ENCODE measurements around the gene KRTAP5-5.
"Not testable (repeated sequence)": the region's sequence is repeated elsewhere in the genome, so short reads cannot be mapped to it uniquely, and the experiment has no call there.

Gene KRTAP5-5

DNA sequence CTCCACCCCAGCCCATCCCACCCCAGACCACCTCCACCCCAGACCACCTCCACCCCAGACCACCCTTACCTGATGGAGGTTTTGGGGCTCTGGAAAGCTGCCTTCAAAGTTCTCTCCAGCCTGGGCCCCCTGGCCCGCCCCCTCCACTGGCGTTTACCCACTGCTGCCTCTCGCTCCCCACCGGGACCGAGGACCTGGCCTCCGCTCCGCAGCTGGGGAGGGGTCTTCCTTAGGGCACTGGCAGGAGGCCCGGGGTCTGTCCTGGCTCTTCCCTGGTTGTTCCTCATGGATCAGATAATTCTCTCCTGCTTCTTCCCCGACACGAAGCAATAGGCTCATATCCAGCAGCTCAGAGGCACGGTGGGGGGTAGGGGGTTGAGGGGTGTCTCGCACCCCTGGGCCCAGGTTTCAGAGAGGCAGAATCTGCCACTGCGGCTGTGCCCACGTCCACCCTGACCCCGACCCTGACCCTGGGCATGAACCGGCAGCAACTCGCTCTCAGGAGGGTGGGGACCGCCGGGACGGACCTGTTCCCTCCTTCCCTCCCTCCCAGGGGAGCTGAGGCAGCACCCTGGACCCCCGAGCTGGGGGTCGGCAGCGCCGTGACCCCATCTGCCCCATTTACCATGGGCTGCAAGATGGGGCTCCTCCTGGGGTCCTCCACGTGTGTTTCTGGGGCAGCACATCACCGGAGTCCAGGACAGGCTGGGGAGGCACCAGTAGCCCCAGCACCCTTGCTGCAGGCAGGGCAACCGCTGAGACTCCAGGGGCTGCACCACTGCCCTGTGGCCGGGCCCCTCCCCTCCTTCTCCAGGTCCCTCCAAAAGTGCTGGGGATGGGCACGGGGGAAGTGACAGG lies 12.9 kb downstream of the KRTAP5-5 start:
- H3K4me3 Mint-ChIP-seq: no peak overlapping the region
- H3K36me3 Mint-ChIP-seq: no peaks in the 10 kb centered on the region
- H3K4me1 Mint-ChIP-seq: peaks cover 2% of the 10 kb centered on the region
- no peak overlapping the region for H3K27ac Mint-ChIP-seq
- H3K27me3 Mint-ChIP-seq: peaks cover 10% of the 10 kb centered on the region
- no peaks in the 10 kb centered on the region for H3K9me3 Mint-ChIP-seq
- ATAC-seq (ENCODE audit: low read depth): no peak
- no peak for DNase-seq (ENCODE audit: low spot score in 2 of 2)

- ATAC-seq (ENCODE audit: low read depth) (no peak), DNase-seq (ENCODE audit: low spot score in 2 of 2) (no peak)
- H3K4me1 Mint-ChIP-seq: peaks cover 2% of the 10 kb centered on the region
- no peak overlapping the region for H3K4me3 Mint-ChIP-seq
- peaks cover 10% of the 10 kb centered on the region for H3K27me3 Mint-ChIP-seq
- H3K27ac Mint-ChIP-seq: no peak overlapping the region
- H3K36me3 Mint-ChIP-seq: no peaks in the 10 kb centered on the region
- H3K9me3 Mint-ChIP-seq: no peaks in the 10 kb centered on the region
Measured at GRCh38 chr11:1643146-1643690, 13.6 kb downstream of the KRTAP5-5 start.

GRCh38 chr11:1644601-1645356 lies 15.2 kb downstream of the KRTAP5-5 start:
- H3K27me3 Mint-ChIP-seq: peaks cover 8% of the 10 kb centered on the region
- no peaks in the 10 kb centered on the region for H3K36me3 Mint-ChIP-seq
- peaks cover 2% of the 10 kb centered on the region for H3K4me1 Mint-ChIP-seq
- no peaks in the 10 kb centered on the region for H3K9me3 Mint-ChIP-seq
- H3K27ac Mint-ChIP-seq: no peak overlapping the region
- DNase-seq (ENCODE audit: low spot score in 2 of 2): no peak
- H3K4me3 Mint-ChIP-seq: no peak overlapping the region
- ATAC-seq (ENCODE audit: low read depth): no peak

DNA sequence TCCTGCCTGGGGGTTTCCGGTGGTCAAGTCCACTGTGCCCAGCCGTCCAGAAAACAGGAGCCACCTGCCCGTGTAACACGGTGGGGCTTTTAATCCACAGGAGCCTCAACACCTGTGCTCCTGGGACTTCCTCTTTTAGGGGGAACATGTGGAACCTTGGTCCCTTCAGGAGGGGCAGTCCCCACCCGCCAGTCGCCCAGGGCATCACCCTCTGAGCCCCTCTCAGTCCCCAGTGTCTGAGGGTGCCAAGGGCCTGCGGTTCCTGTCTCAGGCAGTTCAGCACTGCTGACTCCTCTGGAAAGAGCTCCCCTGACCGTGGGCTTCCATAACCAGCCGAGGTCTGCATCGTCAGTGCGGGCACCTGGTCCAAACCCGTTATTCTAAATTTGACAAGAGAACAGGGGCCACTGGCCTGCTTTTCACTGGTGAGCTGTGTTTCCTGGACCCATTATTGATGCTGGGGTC lies 15.8 kb downstream of the KRTAP5-5 start:
- Mint-ChIP-seq H3K4me3 (no peak overlapping the region), H3K27ac (no peak overlapping the region), H3K27me3 (peaks cover 5% of the 10 kb centered on the region), H3K9me3 (no peaks in the 10 kb centered on the region), H3K36me3 (no peaks in the 10 kb centered on the region), H3K4me1 (peaks cover 2% of the 10 kb centered on the region)
- ATAC-seq (ENCODE audit: low read depth) (no peak), DNase-seq (ENCODE audit: low spot score in 2 of 2) (no peak)

DNA sequence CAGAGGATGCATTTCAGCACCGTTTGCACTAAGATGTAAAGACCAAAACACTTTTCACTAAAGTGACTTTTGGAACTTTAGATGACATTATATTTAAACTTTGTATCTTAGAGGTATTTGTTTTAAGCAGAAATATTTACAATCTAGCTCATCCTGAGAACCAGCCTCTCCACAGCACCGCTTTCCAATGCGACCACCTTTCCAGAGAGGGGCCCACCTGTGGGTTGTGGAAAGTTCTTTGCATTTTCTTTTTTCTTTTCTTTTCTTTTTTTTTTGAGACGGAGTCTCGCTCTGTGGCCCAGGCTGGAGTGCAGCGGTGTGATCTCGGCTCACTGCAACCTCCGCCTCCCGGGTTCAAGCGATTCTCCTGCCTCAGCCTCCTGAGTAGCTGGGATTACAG lies 17.0 kb downstream of the KRTAP5-5 start:
- not testable (repeated sequence) for H3K9me3 Mint-ChIP-seq; H3K4me3 Mint-ChIP-seq; H3K4me1 Mint-ChIP-seq; ATAC-seq (ENCODE audit: low read depth); DNase-seq (ENCODE audit: low spot score in 2 of 2); H3K27ac Mint-ChIP-seq; H3K27me3 Mint-ChIP-seq; H3K36me3 Mint-ChIP-seq

DNA sequence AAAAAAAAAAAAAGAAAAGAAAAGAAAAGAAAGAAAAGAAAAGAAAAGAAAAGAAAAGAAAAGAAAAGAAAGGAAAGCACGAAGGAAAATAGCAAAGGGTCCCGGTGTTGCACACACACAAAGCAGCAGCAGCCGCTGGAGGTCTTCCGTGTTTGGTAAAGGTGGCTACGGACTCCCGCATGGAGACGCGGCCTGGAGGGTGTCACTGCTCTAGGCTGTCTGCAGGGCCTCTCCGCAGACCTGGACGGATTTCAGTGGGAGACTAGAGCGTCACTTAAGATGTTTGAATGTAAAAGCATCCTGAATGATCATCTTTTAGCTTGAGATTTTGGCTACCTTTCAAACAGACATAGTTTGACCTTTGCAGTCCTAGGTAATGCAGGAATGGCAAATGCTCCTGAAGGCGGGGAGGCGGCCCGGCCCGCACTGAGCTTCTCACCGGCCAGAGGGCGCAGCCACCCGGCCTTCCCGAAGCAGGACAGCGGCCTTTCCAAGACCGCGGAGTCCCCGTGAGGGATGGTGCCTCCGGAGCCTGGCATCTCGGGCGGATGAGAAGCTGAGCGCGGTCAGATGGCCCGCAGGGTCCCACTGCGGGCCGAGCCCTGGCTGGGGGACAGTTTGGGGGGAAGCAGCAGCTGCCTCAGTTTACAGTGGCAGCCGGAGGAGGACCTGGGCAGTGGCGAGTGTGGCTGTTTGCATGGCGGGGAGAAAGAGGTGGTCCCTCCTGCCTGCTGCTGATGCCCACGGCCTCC lies 18.5 kb downstream of the KRTAP5-5 start:
- no peak overlapping the region for H3K4me3 Mint-ChIP-seq
- H3K9me3 Mint-ChIP-seq: no peaks in the 10 kb centered on the region
- peaks cover 3% of the 10 kb centered on the region for H3K27me3 Mint-ChIP-seq
- H3K27ac Mint-ChIP-seq: no peak overlapping the region
- ATAC-seq (ENCODE audit: low read depth) (no peak), DNase-seq (ENCODE audit: low spot score in 2 of 2) (no peak)
- H3K4me1 Mint-ChIP-seq: peaks cover 2% of the 10 kb centered on the region
- H3K36me3 Mint-ChIP-seq: no peaks in the 10 kb centered on the region

- DNase-seq (ENCODE audit: low spot score in 2 of 2): no peak
- no peaks in the 10 kb centered on the region for H3K9me3 Mint-ChIP-seq
- H3K36me3 Mint-ChIP-seq: no peaks in the 10 kb centered on the region
- peaks cover 2% of the 10 kb centered on the region for H3K4me1 Mint-ChIP-seq
- no peak overlapping the region for H3K4me3 Mint-ChIP-seq
- ATAC-seq (ENCODE audit: low read depth): no peak
- H3K27ac Mint-ChIP-seq: no peak overlapping the region
- peaks cover 3% of the 10 kb centered on the region for H3K27me3 Mint-ChIP-seq
Measured at GRCh38 chr11:1648653-1649420, 19.3 kb downstream of the KRTAP5-5 start.

DNA sequence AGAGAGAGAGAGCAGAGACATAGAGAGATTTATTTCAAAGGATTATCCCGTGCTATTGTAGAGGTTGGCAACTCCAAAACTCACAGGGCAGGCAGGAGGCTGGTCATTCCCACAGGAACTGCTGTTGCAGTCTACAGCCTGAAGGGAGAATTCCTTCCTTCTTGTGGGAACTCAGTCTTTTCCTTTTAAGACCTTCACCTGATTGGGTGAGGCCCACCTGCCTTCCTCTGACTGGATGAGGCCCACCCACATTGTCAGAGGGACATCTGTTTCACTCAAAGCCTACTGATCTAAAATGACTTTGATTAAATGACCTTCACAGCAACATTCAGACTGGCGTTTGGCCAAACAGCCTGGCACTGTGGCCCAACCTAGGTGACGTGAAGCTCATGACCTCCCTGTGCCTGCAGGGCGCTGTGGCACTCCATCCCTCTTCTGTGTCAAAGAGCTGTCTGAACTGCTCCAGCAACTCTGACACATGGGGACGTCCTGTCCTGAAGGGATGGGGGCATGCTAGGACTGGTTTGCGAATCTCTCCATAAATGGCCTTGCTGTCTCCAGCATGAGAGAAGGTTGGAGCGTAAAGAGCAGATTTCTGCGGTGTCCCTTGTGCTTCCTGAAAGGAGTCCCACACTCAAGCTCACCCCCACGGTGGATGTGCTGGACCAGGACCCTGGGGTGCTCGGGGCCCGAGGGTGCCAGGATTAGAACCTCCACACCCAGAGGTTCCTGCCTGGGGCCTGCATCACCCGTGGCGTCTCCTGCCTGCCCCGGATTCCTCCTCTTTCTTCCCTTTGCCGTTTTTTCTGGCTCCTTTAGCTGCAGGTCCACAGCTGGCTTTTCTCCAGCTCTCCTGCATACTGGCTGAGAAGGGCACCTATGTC lies 20.7 kb downstream of the KRTAP5-5 start:
- DNase-seq (ENCODE audit: low spot score in 2 of 2) (no peak), ATAC-seq (ENCODE audit: low read depth) (no peak)
- H3K9me3 Mint-ChIP-seq: no peaks in the 10 kb centered on the region
- no peaks in the 10 kb centered on the region for H3K36me3 Mint-ChIP-seq
- H3K4me3 Mint-ChIP-seq: no peak overlapping the region
- H3K4me1 Mint-ChIP-seq: no peaks in the 10 kb centered on the region
- H3K27me3 Mint-ChIP-seq: peaks cover 9% of the 10 kb centered on the region
- H3K27ac Mint-ChIP-seq: no peak overlapping the region

DNA sequence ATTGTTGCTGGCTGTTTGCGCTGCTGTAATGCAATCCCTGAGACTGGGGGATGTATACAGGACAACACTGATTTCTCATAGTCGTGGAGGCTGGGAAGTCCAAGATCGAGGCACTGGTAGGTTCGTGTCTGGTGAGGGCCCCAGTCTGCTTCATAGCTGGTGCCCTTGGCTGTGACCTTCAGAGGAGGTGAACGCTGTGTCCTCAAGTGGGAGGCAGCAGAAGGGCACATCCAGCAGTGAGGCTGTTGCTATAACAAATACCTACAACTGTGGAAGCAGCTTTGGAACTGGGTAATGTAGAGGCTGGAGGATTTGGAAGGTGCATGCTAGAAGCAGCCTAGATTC lies 21.3 kb downstream of the KRTAP5-5 start:
- DNase-seq (ENCODE audit: low spot score in 2 of 2): no peak
- no peak overlapping the region for H3K27ac Mint-ChIP-seq
- H3K27me3 Mint-ChIP-seq: peaks cover 9% of the 10 kb centered on the region
- H3K4me1 Mint-ChIP-seq: no peaks in the 10 kb centered on the region
- H3K9me3 Mint-ChIP-seq: no peaks in the 10 kb centered on the region
- no peaks in the 10 kb centered on the region for H3K36me3 Mint-ChIP-seq
- ATAC-seq (ENCODE audit: low read depth): no peak
- H3K4me3 Mint-ChIP-seq: no peak overlapping the region

GRCh38 chr11:1651411-1651980 lies 21.9 kb downstream of the KRTAP5-5 start:
- Mint-ChIP-seq H3K27ac (no peak overlapping the region), H3K9me3 (no peaks in the 10 kb centered on the region), H3K36me3 (no peaks in the 10 kb centered on the region), H3K27me3 (peaks cover 9% of the 10 kb centered on the region), H3K4me3 (no peak overlapping the region), H3K4me1 (no peaks in the 10 kb centered on the region)
- ATAC-seq (ENCODE audit: low read depth) (no peak), DNase-seq (ENCODE audit: low spot score in 2 of 2) (no peak)

DNA sequence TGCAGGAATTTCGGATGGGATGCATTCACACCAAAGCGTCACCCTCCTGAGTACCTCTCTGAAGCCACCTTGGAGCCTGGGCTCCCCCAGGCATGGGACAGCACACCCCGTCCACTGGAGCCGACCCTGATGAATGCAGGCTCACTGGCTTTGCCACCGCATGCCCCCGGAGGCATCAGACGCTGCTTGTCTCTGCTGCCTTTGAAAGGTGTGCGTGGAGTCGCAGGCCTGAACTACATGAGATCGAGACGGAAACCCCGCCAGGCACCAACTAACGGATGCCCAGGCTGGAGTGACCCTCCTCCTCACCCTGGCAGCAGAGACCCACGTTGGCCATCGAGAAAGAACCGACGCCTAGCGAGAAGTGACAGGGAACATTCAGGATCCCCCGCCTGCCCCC lies 22.5 kb downstream of the KRTAP5-5 start:
- no peak overlapping the region for H3K4me3 Mint-ChIP-seq
- H3K9me3 Mint-ChIP-seq: no peaks in the 10 kb centered on the region
- ATAC-seq (ENCODE audit: low read depth): no peak
- DNase-seq (ENCODE audit: low spot score in 2 of 2): no peak
- H3K27me3 Mint-ChIP-seq: peaks cover 9% of the 10 kb centered on the region
- no peak overlapping the region for H3K27ac Mint-ChIP-seq
- H3K36me3 Mint-ChIP-seq: no peaks in the 10 kb centered on the region
- H3K4me1 Mint-ChIP-seq: no peaks in the 10 kb centered on the region

DNA sequence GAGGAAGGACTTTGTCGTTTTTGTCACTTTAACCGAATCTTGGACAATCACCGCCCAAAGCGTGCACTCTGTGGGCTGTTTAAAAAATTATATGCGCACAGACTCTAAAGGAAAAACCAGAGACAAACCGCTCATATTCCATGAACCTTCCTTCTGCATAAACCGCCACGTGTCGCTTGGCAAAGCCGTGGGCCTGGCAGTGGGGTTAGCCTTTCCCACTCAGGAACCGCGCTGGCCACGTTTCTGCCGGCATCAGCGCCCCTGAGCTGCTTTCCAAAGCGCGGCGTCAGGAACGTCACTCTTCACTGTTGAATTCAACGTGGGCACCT lies 22.8 kb downstream of the KRTAP5-5 start:
- Mint-ChIP-seq H3K36me3 (no peaks in the 10 kb centered on the region), H3K27me3 (peaks cover 9% of the 10 kb centered on the region), H3K27ac (no peak overlapping the region), H3K4me3 (no peak overlapping the region), H3K9me3 (no peaks in the 10 kb centered on the region), H3K4me1 (no peaks in the 10 kb centered on the region)
- ATAC-seq (ENCODE audit: low read depth) (no peak), DNase-seq (ENCODE audit: low spot score in 2 of 2) (no peak)
